ENCODE data around the gene LRRC71.

Gene LRRC71

DNA sequence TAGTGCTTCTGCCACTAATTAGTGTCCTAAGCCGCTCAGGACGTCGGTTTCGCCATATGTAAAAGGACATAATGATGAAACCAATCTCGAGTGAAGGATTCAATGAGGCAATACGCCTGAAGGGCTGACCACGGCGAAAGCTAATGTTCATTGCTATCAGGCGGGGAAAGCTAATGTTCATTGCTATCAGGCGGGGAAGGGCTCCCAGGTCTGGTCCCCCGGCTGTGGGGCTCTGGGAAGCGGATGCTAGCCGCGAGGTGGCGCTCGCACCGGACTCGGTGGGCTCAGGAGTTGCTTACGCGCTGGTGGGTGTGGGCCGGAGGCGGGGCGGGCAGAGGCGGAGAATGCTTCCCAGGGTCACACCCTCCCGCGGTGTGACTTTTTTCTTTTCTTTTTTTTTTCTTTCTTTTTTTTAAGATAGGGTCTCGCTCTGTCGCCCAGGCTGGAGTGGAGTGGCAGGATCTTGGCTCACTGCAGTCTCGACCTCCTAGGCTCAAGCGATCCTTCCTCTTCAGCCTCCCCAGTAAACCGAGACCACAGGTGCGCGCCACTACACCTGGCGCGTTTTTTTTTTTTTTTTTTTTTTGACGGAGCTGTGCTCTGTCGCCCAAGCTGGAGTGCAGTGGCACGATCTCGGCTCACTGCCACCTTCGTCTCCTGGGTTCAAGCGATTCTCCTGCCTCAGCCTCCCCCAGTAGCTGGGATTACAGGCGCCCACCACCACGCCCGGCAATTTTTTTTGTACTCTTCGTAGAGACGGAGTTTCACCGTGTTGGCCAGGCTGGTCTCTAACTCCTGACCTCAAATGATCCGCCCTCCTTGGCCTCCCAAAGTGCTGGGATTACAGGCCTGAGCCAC, 28.0 kb upstream of the LRRC71 start:
- peak; percentile 93 for DNase-seq

DNA sequence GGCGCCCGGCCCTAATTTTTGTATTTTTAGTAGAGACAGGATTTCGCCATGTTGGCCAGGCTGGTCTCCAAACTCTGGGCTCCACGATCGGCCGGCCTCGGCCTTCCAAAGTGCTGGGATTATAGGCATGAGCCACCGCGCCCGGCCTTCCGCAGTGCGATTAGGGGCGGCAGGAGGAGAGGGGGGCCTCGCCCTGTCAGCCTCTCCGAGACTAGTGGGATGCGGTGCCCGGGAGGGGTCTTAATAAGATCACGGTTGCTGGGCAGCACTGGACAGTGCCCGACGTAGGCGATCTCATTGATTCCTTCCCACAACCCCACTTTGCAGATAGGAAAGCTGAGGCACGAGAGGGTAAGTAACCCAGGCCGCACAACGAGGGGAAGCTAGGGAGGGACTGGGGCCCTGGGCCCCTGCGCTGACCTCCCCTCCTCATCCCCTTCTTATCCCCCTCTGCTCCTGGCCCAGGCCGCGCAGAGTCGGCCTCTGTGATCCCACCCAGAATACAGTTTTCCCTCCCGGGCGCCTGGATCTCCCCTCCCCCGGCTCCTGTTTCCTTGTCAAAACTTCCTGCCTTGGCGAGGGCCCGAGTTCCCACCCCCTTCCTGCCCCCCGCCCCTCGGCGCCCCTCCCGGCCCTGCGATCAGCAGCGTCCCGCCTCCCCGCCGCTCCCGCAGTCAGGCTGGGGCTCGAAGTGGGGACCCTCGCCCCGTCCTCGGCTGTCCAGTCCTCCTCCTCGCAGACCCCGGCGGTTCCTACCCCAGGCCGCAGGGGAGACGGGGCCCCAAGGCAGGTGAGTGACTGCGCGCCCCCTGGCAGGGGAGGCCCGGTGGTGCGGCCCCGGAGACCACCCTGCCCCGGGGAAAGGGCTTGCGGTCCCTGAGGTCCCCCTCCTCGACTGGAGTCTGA, 27.1 kb upstream of the LRRC71 start, which contains the start of gene PEAR1:
Gene PEAR1 (plus strand): TSS at position 671 of the 906 bp plus-strand sequence. CDS start 10,209 bp downstream, outside the sequence.
- no peak for DNase-seq

DNA sequence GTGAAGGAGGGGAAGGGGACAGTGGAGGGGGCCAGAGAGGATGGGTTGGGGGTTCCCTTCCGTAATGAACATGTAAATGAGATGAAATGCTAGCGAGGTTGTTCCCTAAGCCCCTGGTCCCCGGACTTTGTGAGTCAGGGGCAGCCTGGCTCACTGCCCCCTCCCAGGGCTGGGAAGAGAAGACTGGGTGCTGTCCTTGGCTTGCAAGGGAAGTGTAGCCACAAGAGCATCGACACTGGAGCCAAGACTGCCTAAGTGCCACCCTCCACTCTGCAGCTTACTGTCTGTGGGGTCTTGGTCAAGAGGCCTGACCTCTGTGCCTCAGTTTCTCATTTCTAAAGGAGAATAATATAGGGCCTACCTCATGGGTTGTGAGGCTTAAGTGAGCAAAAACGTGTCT, 26.4 kb upstream of the LRRC71 start:
- DNase-seq = no peak

DNA sequence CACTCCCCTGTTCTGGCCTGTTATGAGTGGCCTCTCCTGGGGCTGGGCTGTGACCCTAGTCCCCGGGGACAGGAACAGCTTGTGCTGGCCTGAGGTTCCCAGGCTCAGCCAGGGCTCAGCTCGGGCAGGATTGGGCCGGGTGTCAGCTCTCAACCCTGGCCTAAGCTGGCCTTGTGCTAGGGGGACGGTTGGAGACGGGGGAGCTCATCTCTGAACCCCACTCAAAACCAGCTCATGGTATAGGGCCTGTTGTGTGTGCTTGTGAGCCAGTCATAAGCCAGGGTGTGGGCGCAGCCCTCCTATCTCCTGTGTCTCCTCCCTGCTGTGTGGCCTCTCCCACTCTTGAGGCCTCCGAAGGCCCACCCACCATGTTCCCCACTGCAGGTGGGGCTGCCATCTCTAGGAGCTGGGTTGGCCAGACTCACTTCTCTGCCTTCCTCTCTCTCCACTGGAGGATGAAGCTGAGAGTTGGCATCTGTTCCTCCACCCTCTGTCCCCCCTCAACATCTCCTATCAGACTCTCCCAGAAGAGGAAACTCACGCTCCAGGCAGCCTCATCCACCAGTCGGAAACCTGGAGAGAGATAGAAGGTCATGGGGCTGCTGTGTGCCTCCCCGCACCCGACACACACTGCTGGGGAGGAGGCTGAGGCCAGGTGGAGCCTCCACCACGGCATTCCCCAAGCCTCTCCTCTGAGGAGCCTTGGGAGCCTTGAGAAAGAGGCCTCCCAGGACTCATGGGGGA, 25.5 kb upstream of the LRRC71 start:
- no peak for DNase-seq

DNA sequence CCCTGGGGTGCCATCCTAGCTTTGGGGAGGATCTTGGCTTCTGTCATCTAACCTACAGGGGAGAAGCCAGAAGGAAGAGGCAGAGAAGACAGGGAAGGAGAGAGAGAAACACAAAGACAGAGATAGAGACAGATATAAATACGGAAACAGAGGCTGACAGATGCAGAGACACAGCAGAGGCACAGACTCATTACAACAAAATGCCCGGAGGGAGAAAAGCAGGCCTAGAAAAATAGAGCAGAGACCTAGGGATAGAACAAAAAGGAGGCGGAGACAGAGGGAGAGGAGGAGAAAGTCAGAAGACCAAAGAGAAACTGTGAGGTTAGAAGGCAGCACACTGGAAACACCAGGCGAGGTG, 25.0 kb upstream of the LRRC71 start:
- DNase-seq = no peak

DNA sequence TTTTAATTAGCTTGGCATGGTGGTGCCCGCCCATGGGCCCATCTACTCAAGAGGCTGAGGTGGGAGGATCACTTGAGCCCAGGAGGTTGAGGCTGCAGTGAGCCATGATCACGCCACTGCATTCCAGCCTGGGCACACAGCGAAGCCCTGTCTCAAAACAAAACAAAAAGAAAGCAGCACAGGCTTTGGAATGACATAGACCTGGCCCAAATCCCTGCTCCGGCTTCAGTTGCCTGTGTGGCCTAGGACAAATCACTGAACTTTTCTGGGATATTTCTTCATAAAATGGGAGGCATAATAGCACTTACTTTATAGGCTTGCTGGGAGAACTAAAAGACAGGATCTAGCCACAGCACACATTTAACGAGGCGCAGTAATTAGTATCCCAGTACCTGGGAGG, 24.5 kb upstream of the LRRC71 start:
- no peak for DNase-seq

DNA sequence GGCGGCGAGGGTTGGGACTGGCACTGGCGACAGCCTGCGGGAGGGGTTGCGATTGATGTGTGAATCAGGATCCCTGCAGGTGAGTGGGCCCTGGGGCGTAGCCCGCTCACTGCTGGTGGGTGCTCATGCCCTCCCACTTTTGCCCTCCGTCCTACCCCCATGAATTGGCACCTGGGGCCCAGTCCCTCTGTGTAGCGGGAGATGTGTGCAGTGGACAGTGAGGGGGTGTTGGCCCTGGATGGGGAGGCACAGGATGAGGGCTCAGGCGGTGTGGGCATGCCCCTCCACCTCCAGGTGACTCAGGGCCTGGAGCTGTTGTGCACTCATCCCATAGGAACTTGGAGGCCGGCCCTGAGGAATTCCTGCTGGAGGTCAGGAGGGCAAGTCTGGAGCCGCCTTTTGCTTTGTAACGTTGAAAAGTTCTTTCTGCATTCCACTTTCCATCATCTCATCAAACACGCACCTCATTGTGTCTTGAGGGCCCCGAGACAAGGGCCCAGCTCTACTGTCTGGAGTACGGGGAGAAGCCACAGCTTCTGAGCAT, 23.9 kb upstream of the LRRC71 start:
- DNase-seq = no peak

DNA sequence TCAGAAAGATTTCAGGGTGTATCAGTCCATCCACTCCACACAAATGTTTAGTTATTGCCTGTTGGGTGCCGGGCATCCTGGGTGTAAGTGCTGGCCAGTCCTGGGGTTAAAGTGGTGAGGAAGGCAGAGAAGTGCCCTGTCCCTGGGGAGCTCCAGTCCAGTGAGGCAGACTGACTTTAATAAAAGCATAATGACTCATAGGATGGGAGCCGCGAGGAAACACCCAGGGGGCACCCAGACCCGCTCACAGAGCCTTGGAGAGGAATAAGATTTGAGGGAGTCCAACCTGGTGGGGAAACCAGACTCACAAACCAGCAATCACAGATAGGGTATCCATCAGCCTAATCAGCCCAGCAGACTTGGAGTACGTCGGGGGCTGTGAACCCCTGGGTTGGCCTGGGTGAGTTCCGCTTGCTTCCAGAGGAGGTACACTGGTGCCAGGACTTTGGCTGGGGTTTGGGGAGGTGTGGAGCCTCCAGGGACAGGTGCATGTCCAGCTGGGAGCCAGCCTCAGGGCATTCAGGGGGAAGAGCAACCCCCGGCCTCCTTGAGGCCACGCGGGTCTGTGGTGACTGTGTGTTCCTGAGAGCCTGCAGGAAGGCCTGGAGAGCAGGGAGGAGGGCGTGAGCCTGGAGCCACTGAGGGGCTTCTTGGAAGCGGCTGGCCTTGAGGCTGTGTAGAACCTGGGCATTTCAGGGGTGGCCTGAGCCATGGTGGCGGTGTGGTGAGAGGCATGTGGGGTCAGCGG, 23.2 kb upstream of the LRRC71 start:
- no peak for DNase-seq

DNA sequence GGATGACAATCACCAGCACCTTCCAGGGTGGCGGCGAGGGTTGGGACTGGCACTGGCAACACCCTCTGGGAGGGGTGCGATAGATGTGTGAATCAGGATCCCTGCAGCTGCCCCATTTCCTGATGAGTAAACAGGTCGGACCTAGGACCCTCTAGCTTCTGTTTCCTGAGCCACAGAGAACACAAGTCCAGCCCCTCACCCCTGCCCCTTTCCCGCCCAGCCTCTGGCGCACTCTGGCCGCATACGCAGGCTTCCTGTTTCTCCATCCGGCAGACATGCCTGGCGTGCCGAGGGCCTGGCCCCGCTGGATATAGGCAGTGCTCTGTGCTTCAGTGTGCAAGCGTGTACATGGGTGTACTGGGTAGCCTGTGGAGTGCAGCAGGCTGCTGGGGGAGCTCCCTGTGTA, 22.3 kb upstream of the LRRC71 start:
- no peak for DNase-seq

DNA sequence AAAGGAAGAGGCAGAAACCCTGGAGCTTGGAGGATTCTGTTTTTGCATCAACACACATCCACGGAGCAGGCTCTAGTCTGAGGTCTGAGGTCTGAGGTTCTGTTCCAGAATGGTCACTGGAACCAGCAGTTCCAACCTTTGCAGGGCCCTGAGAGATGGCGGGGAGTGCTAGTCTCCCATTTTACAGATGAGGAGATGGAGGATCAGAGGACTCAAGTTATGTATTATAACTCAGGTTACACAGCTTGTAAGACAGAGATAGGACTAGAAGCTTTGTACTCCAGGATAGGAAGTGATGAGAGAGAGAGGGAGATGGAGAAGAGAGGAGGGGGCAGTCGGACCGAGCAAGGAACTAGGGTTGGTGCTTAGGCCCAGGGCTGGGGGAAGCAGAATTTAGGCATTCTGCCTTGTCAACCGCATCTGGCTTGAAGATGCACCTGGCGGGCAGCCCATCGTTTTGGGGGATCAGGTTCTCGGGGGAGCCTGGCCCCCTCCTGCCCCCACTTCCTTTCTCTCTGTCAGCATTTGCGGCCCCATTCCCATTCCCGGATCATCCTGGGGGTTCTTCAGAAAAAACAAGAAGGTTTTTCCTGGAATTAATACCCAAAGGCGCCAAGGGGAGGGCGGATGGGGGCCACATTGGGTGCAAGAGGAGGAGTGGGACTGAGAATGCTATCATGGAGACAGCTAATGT, 21.3 kb upstream of the LRRC71 start:
- no peak for DNase-seq

DNA sequence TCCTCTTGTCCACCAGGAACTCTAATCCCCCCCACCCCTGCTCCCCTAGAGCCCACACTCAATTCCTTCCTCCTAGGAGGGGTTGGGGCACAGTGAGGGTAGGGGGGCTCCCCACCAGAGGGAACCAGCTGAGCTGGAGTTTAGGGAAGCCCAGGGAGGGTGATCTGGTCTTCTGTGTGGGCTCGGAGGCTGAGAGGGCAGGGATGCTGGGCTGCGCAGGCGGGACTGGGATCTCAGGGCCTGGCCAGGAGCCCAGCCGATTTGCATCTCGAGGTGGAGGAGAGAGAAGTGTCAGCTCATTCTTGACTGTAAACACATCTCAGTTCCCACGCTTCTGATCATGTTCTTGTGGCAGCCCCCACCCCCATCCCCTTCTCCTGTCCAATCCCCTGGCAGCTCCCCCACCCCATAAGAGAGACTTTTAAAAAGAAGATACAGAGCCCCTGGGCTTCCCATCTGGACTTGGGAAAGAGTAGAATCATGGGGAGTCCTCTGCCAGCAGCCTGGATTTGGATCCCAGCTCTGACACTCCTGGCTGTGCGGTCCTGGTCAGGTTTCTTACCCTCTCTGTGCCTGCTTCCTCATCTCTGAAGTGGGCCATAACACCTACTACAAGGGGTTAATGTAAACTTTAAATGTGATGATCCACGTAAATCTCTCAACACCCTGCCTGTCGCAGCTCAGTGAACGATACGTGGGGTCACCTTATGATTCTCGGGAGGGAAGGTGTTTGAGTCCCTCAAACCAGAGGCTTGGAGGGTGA, 20.3 kb upstream of the LRRC71 start:
- no peak for DNase-seq

DNA sequence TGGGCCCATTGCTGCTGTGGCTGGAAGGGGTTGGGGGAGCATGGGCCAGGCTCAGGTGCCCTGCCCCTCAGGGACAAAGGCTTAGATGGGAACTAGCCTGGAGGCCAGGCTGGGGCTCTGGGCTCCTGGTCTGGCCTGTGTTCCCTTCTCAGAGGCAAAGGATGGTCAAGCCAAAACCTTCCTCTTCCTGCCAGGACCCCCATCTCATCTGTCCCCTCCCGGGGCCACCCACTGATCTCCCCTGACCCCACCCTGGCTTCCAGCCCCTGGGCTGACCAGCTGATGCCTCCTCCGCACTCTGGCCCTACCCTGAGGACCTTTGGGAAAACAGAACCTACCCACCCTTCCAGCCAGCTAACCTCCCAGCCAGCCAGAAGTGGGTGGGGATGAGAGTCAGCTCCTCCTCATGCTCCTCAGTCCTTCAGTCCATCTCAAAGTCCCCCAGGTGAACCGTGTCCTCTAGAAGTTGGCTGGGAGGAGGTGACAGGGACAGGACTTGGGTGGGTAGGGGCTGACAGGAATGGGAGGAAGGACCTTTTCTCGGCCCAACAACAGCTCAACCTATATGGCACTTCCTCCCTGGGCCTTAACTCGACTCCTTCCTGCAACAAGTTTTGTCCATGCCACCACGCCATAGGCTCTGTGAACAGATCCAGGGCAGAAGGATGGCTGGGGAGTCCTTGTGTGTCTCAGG, 19.4 kb upstream of the LRRC71 start:
- DNase-seq = no peak

DNA sequence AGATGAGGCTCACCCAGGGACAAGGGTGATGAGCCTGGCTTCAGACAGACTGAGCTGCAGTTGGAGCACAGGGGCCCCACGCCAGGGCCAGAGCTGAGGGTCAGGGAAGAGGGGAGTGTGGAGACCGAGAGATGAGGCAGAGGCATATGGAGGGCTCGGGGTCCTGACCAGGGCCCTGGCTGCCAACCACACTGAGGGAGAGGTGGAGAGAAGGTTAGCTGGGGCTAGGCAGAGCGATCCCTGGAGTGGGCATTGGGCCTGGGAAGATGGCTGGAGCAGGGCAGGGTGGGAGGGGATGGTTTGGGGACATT, 18.9 kb upstream of the LRRC71 start:
- no peak for DNase-seq

DNA sequence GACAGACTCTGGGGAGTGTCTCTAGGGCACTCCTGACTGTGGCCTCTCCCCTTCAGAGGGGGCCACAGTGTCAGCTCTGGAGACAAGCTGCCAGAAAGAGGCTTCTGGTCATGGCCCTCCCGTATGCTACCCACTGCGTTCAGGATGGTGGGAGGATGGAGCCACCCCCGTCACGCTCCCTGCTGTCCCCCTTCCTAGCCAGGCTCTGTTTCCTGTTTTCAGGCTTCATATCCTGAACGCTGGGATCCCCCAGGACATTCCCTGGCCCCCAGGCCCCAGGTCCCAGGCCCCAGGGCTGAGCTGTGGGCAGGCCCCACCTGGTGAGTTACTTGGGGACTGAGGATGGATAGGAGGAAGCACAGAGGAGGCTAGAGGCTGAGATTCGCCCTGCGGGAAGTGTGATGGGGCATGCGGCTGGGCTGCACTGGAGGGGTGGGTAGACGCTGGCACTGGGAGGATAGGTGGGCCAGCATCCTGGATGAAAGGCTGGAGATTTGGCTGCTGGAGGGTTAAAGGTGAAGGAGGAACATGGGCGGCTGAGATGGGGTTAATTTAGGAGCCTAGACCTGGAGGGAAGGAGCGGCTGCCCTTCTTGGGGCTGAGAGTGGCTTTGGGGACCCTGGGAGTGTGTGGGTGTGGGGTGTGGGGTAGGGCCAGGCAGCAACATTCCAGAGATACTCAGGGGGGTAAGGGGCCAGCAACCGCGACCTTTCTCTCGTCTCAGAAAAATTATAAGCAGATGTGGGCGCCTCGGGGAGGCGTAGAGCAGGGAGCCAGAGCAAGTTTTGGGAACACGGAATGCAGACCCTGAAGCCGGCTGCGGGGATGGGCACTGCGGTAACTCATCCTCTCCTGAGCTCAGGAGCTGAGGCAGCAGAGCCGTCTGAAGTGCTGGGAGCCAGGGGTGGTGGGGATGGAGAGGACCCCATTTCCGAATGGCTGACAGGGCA, 18.2 kb upstream of the LRRC71 start:
- DNase-seq = no peak

DNA sequence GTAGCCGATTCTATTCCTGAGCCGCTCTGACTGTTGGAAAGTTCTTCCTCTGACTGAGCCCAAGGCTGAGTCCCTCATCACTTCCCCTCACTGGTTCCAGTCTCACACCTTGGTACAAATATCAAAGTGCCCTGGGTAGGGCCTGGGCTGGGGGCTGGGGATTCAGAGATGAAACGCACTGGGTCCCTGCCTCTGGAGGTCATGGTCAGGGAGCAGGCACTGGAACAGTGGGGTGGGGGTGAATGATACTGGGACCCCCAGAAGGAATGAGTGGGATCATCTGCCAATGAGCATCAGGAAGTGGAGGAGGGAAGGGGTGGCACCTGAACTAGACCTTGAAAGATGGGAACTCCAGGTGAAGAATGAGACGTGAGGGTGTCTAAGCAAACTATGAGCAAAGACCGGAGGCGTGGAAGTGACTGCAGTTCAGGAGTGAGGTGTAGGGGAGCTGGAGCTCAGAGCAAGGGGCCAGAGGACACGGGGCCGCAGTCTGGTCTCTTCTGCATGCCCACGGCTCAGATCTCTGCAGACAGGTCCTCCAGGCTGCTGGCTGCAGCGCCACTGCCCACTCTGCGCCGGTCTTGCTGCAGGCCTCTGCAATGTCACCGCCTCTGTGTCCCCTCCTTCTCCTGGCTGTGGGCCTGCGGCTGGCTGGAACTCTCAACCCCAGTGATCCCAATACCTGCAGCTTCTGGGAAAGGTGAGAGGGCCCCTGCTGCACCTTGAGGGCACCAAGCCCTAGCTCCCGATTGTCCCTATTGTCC, 16.9 kb upstream of the LRRC71 start:
- no peak for DNase-seq

DNA sequence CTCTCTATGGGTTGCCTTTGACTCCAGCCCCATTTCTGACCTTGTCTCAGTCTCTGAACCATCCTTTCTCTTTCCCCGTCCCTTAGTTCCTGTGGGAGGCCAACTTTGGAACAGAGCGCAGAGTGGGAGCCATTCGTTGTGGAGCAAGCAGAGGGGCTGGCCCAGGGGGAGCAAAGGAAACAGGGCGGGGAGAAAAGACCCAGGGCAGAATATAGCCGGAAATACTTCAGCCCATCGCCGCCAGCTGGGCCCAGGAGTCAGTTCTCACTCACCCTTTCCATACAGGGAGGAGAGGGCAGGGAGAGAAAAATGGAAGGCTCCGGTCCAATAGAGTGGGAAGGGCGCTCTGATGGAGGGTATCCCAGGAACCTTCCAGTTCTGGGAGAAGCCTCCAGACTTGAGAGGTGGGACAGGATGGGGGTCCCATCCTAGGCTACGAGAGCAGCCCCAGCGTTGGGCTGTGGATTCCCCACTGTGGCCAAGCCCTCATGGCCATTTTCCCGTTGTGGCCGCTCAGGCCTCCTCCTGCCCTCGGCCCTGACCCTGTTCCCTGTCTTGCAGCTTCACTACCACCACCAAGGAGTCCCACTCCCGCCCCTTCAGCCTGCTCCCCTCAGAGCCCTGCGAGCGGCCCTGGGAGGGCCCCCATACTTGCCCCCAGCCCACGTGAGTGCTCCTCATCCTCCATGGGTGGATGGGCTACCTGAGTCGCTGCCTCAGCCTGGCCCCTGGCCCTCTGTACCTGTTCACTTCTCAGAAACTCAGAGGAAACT, 16.1 kb upstream of the LRRC71 start:
- DNase-seq = no peak

DNA sequence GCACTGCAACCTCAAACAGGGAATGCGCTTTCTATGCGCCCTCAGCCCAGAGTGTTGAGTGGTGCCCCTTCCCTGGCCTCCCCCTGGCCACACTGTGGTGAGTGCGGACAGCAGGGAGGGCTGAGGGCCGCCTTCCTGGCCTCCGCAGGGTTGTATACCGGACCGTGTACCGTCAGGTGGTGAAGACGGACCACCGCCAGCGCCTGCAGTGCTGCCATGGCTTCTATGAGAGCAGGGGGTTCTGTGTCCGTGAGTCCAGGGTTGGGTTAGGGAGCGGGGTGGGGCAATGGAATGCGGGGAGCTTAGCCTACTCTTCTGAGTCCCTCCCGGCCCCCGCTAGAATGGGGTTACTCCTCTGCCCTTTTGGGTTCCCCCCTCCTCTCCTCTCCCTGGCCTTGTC, 15.3 kb upstream of the LRRC71 start:
- DNase-seq = no peak

DNA sequence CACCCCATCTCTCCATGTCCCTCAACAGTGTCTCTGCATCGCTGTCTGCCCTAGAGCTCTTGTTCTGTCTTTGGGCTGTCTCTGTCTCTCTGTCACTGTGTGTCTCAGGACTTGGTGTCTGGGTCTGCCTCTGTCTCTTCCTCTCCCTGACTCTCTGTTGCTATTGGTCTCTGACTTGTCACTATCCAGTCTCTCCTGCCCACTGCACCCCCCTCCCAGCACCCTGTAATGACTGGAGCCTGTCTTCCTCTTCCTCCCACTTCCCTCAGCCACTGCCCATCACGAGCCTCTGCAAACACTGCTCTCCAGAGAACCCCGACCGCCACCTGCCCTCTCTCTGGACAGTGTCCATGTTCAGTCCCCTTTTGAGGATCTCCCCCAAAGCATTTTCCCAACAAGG, 14.8 kb upstream of the LRRC71 start:
- no peak for DNase-seq
